HG02973 (cell line): ENCODE results near the gene GNG7.
A peak's percentile ranks its signal among the peaks of the same experiment; 100 is the strongest.
"Not testable (repeated sequence)": the region's sequence is repeated elsewhere in the genome, so short reads cannot be mapped to it uniquely, and the experiment has no call there.

Experiments
- ATAC-seq: cut with Tn5 transposase; IDR thresholded peaks from one replicate; pipeline ENCODE4 v1.9.1; 2021; ENCODE audit warnings: moderate library complexity; ENCODE audit not compliant: unreplicated experiment

The GNG7 gene

GRCh38 chr19:2579678-2580280, 122.7 kb downstream of the GNG7 start:
- ATAC-seq = no peak

- no peak for ATAC-seq
Observed at GRCh38 chr19:2578901-2579677, 123.4 kb downstream of the GNG7 start.

- ATAC-seq = no peak
Observed at GRCh38 chr19:2578391-2578890, 124.1 kb downstream of the GNG7 start.

GRCh38 chr19:2577722-2578335, 124.7 kb downstream of the GNG7 start:
- ATAC-seq = no peak

GRCh38 chr19:2575734-2576481, 126.6 kb downstream of the GNG7 start:
- ATAC-seq = no peak

GRCh38 chr19:2574971-2575630, 127.4 kb downstream of the GNG7 start:
- ATAC-seq = no peak

- no peak for ATAC-seq
Observed at GRCh38 chr19:2574478-2574931, 128.0 kb downstream of the GNG7 start.

GRCh38 chr19:2573916-2574315, 128.6 kb downstream of the GNG7 start:
- ATAC-seq = no peak

GRCh38 chr19:2572152-2572551, 130.3 kb downstream of the GNG7 start:
- ATAC-seq = not testable (repeated sequence)

- ATAC-seq = no peak
Observed at GRCh38 chr19:2569596-2570465, 132.7 kb downstream of the GNG7 start.

GRCh38 chr19:2567996-2568395, 134.5 kb downstream of the GNG7 start:
- no peak for ATAC-seq

- no peak for ATAC-seq
Observed at GRCh38 chr19:2567580-2567979, 134.9 kb downstream of the GNG7 start.

GRCh38 chr19:2563546-2563945, 138.9 kb downstream of the GNG7 start:
- ATAC-seq = not testable (repeated sequence)

- ATAC-seq = peak; percentile 74
Observed at GRCh38 chr19:2561895-2562294, 140.6 kb downstream of the GNG7 start.

GRCh38 chr19:2561221-2561620, 141.3 kb downstream of the GNG7 start:
- ATAC-seq = no peak

- no peak for ATAC-seq
Observed at GRCh38 chr19:2560369-2560768, 142.1 kb downstream of the GNG7 start.

- no peak for ATAC-seq
Observed at GRCh38 chr19:2558543-2558942, 144.0 kb downstream of the GNG7 start.

- not testable (repeated sequence) for ATAC-seq
Observed at GRCh38 chr19:2558131-2558530, 144.4 kb downstream of the GNG7 start.

GRCh38 chr19:2557093-2557440, 145.4 kb downstream of the GNG7 start:
- no peak for ATAC-seq
